ENCODE data around the gene ZSCAN4. TPM values are rescaled to one million over a fixed set of nuclear protein-coding genes. Genes with fewer than 3 reads are reported as not detected.

Gene ZSCAN4
- total and polyA plus RNA-seq, 9 of the 15 experiments (the other 6 are each of a cell fraction or from before 2014, with no cell fraction given) = not detected

DNA sequence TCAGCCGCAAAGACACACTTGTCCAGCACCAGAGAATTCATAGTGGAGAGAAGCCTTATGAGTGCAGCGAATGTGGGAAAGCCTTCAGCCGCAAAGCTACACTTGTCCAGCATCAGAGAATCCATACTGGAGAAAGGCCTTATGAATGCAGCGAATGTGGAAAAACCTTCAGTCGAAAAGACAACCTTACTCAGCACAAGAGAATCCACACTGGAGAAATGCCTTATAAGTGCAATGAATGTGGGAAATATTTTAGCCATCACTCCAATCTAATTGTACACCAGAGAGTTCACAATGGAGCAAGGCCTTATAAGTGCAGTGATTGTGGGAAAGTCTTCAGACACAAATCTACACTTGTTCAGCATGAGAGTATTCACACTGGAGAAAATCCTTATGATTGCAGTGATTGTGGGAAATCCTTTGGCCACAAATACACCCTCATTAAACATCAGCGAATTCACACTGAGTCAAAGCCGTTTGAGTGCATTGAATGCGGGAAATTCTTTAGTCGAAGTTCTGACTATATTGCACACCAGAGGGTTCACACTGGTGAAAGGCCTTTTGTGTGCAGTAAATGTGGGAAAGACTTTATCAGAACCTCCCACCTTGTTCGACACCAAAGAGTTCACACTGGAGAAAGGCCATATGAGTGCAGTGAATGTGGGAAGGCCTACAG, 47.9 kb upstream of the ZSCAN4 start:
- H3K36me3 ChIP-seq (ENCODE audit: control insufficient read depth, insufficient read depth, low read length) = peaks cover 62% of the 10 kb centered on the region
- no TSS peak for BruUV-seq (replicated peaks)
- H3K9me1 ChIP-seq (ENCODE audit: control insufficient read depth, insufficient read depth, low read length) = no peaks in the 10 kb centered on the region
- H3K4me3 ChIP-seq = no peak overlapping the region
- no peaks in the 10 kb centered on the region for H4K20me1 ChIP-seq (replicated peaks; ENCODE audit: control insufficient read depth, insufficient read depth, low read length)
- H3K27ac ChIP-seq (ENCODE audit: extremely low read depth, low read depth, low read length) = no peak overlapping the region
- peaks cover 12% of the 10 kb centered on the region; the same call in 2 of the 3 replicates for H3K79me2 ChIP-seq (ENCODE audit: control insufficient read depth, insufficient read depth, low read length)
- in situ Hi-C loops (cut with MboI) (no loop called here), intact Hi-C loops (cut with micrococcal nuclease) (no loop called here)
- ChIA-PET POLR2A (no interaction called here), CTCF (ENCODE audit: low intra/inter-chr PET ratio) (no interaction called here)
- H3K4me1 ChIP-seq (replicated peaks in 1 of 2; ENCODE audit: control insufficient read depth in 2 of 2, insufficient read depth in 2 of 2, low read length in 2 of 2) = no peaks in the 10 kb centered on the region
- 70% methylated on average over 10 of the region's 10 CpGs for WGBS (ENCODE audit: insufficient coverage, low coverage, missing lambda C conversion rate)
- ATAC-seq = no peak
- DNase-seq (ENCODE audit: extremely low read depth in 1 of 4, low spot score in 3 of 4) = no peak
- no peak overlapping the region for H3K4me2 ChIP-seq (ENCODE audit: insufficient read depth, low read length)
- no peaks in the 10 kb centered on the region for H3K27me3 ChIP-seq (ENCODE audit: control insufficient read depth in 2 of 2, insufficient read depth in 2 of 2, low read length in 2 of 2)
- TF ChIP-seq TRIM28 (IDR thresholded peaks at IDR 0.05) = peak; percentile 97
- TF ChIP-seq ZNF239 (CRISPR knock-in tag; IDR thresholded peaks at IDR 0.05) = peak; percentile 44; the same call in 1 of the 2 replicates
- peak; percentile 46; the same call in 1 of the 2 replicates for TF ChIP-seq ZEB2 (IDR thresholded peaks at IDR 0.05)
- TF ChIP-seq EP400 (IDR thresholded peaks at IDR 0.05) = 0 out of 2 replicates have a peak, but pooled peaks have one; percentile 16
- no peak for TF ChIP-seq ZNF165 (CRISPR knock-in tag; IDR thresholded peaks at IDR 0.05; ENCODE audit: borderline replicate concordance)
- TF ChIP-seq KDM1A (IDR thresholded peaks at IDR 0.05) = peak in 1 of 2 experiments; percentile 39; a peak in 1 of 4 replicates
- TF ChIP-seq NFRKB (IDR thresholded peaks at IDR 0.05; ENCODE audit: low read depth) = 0 out of 2 replicates have a peak, but pooled peaks have one; percentile 68
- peak; percentile 97 for TF ChIP-seq XRCC3 (IDR thresholded peaks at IDR 0.05)
- TF ChIP-seq RBM25 (IDR thresholded peaks at IDR 0.05; ENCODE audit: low read depth, low read length, severe bottlenecking) = peak; percentile 85
- TF ChIP-seq TRIM24 (IDR thresholded peaks at IDR 0.05) = peak in 1 of 2 experiments; percentile 69; a peak in 2 of 4 replicates
- TF ChIP-seq ZNF75A (CRISPR knock-in tag; IDR thresholded peaks at IDR 0.05) = peak; percentile 99
- TF ChIP-seq CBX5 (IDR thresholded peaks at IDR 0.05; ENCODE audit: borderline replicate concordance, low read depth) = peak; percentile 50; the same call in 1 of the 2 replicates
- no peak for TF ChIP-seq MYNN (IDR thresholded peaks at IDR 0.05)
- TF ChIP-seq MYNN (CRISPR knock-in tag; IDR thresholded peaks at IDR 0.05) = no peak
- peak in 1 of 2 experiments; percentile 94; a peak in 2 of 3 replicates for TF ChIP-seq CBX3 (IDR thresholded peaks at IDR 0.05; ENCODE audit: borderline replicate concordance in 1 of 2, low read length in 2 of 2)
- no peak for TF ChIP-seq CBX2 (IDR thresholded peaks at IDR 0.05; ENCODE audit: insufficient read depth, low read length, poor library complexity, severe bottlenecking)
- TF ChIP-seq, protein P1, sequence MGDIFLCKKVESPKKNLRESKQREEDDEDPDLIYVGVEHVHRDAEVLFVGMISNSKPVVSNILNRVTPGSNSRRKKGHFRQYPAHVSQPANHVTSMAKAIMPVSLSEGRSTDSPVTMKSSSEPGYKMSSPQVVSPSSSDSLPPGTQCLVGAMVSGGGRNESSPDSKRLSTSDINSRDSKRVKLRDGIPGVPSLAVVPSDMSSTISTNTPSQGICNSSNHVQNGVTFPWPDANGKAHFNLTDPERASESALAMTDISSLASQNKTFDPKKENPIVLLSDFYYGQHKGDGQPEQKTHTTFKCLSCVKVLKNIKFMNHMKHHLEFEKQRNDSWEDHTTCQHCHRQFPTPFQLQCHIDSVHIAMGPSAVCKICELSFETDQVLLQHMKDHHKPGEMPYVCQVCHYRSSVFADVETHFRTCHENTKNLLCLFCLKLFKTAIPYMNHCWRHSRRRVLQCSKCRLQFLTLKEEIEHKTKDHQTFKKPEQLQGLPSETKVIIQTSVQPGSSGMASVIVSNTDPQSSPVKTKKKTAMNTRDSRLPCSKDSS (IDR thresholded peaks at IDR 0.05; ENCODE audit: low read depth, partially characterized antibody) = peak; percentile 97
- TF ChIP-seq JUN (IDR thresholded peaks at IDR 0.05; ENCODE audit: borderline replicate concordance, low read depth, low read length) = 0 out of 2 replicates have a peak, but pooled peaks have one; percentile 13
- TF ChIP-seq JUN (CRISPR knock-in tag; IDR thresholded peaks at IDR 0.05; ENCODE audit: borderline replicate concordance) = no peak
- peak; percentile 28; the same call in 1 of the 2 replicates for TF ChIP-seq SOX6 (IDR thresholded peaks at IDR 0.05)
- TF ChIP-seq ELF4 (CRISPR knock-in tag; IDR thresholded peaks at IDR 0.05) = no peak
- H3K9me3 ChIP-seq (replicated peaks; ENCODE audit: control insufficient read depth, insufficient read depth, low read depth, low read length) = peaks cover 46% of the 10 kb centered on the region
- FAIRE-seq = no peak
- H2AFZ ChIP-seq (ENCODE audit: low read depth, low read length) = no peak overlapping the region
- no peak overlapping the region for H3K9ac ChIP-seq (ENCODE audit: insufficient read depth in 1 of 2, low read depth in 2 of 2, low read length in 2 of 2)
